DOHH2 (cell line): ENCODE results near the gene BCL11B.

Experiments used
- H3F3A ChIP-seq: fragments of 200-600 bp; sonication (generic), shearing (Covaris generic); 2 replicates; pipeline ENCODE4 v1.6.0; 2016; ENCODE audit warnings: antibody characterized with exemption, mild to moderate bottlenecking; ENCODE audit not compliant: control insufficient read depth, insufficient read depth
- H3K27ac ChIP-seq: fragments of 200-600 bp; sonication (generic); 2 replicates; pipeline ENCODE4 v1.5.1; 2014; ENCODE audit warnings: low read depth, mild to moderate bottlenecking, low read length, moderate library complexity
- H3K27me3 ChIP-seq: fragments of 200-600 bp; sonication (generic); 2 replicates; pipeline ENCODE4 v1.6.1; 2014; ENCODE audit warnings: mild to moderate bottlenecking, low read length, mixed read lengths; ENCODE audit not compliant: control insufficient read depth
- H3K36me3 ChIP-seq: fragments of 200-600 bp; sonication (generic); 2 replicates; pipeline ENCODE4 v1.6.1; 2014; ENCODE audit warnings: mild to moderate bottlenecking, low read length, moderate library complexity, mixed read lengths; ENCODE audit not compliant: control insufficient read depth
- H3K4me1 ChIP-seq: fragments of 200-600 bp; sonication (generic); 2 replicates; pipeline ENCODE4 v1.6.1; 2014; ENCODE audit warnings: mild to moderate bottlenecking, low read length, mixed read lengths; ENCODE audit not compliant: control insufficient read depth
- H3K4me2 ChIP-seq: fragments of 200-600 bp; sonication (generic); 2 replicates; pipeline ENCODE4 v1.6.0; 2014; ENCODE audit warnings: mild to moderate bottlenecking, low read length, moderate library complexity
- H3K4me3 ChIP-seq: fragments of 200-600 bp; sonication (generic); 2 replicates; pipeline ENCODE4 v1.5.1; 2014; ENCODE audit warnings: mild to moderate bottlenecking, low read length, mixed read lengths
- H3K79me2 ChIP-seq: fragments of 200-600 bp; sonication (generic); 2 replicates; pipeline ENCODE4 v1.6.1; 2014; ENCODE audit warnings: mild to moderate bottlenecking, low read length, mixed read lengths; ENCODE audit not compliant: control insufficient read depth
- H3K9me2 ChIP-seq: fragments of 200-600 bp; sonication (generic); replicated peaks from 2 replicates; pipeline ENCODE4 v1.6.1; 2014; ENCODE audit warnings: mild to moderate bottlenecking, low read length, mixed read lengths; ENCODE audit not compliant: control insufficient read depth
- H3K9me3 ChIP-seq: fragments of 200-600 bp; sonication (generic); 2 replicates; pipeline ENCODE4 v1.6.1; 2014; ENCODE audit warnings: antibody characterized with exemption, low read length, mixed read lengths; ENCODE audit not compliant: control insufficient read depth, insufficient read depth
- H4K20me1 ChIP-seq: fragments of 200-600 bp; sonication (generic); 2 replicates; pipeline ENCODE4 v1.6.0; 2014; ENCODE audit warnings: low read depth, mild to moderate bottlenecking, antibody characterized with exemption, low read length, moderate library complexity; ENCODE audit not compliant: control insufficient read depth, insufficient read depth
- EZH2phosphoT487 ChIP-seq: fragments of 200-600 bp; sonication (generic); IDR thresholded peaks from 2 replicates; pipeline ENCODE4 v1.6.1; 2017; ENCODE audit warnings: borderline replicate concordance, mild to moderate bottlenecking, antibody characterized with exemption, low read length, moderate library complexity, mixed read lengths
- TF ChIP-seq, protein P1 (sequence below): fragments of 200-600 bp; sonication (generic); IDR thresholded peaks from one replicate; pipeline ENCODE4 v1.5.1; 2014; ENCODE audit warnings: antibody characterized with exemption, mild to moderate bottlenecking, low read depth, low read length; ENCODE audit not compliant: poor library complexity, severe bottlenecking

Gene BCL11B

DNA sequence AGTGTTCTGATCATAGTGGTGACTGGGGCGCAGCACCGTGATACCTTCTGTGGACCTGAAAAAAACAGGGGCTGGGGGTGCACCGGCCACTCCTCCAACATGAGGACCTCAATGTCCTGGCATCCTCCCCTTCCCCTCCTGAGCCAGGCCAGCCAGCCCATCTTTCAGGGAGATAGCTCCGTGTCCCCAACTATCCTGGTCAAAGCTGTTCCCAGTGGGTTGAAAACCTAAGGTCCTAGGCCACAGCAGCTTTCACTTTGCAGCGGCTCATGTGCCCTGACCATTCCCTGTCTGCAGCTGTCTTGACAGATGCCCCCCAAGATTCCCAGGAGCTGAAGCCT is 75.7 kb downstream of the BCL11B start:
- H3K4me3 ChIP-seq: no peak overlapping the region
- no peaks in the 10 kb centered on the region for H4K20me1 ChIP-seq
- no peaks in the 10 kb centered on the region for H3K9me3 ChIP-seq
- no peaks in the 10 kb centered on the region for H3K36me3 ChIP-seq
- H3K27me3 ChIP-seq: no peaks in the 10 kb centered on the region
- H3K4me2 ChIP-seq: no peak overlapping the region
- no peaks in the 10 kb centered on the region for H3K4me1 ChIP-seq
- H3K79me2 ChIP-seq: no peaks in the 10 kb centered on the region
- no peak overlapping the region for H3K27ac ChIP-seq
- no peaks in the 10 kb centered on the region for H3F3A ChIP-seq
- H3K9me2 ChIP-seq: no peaks in the 10 kb centered on the region
- TF ChIP-seq, protein P1, sequence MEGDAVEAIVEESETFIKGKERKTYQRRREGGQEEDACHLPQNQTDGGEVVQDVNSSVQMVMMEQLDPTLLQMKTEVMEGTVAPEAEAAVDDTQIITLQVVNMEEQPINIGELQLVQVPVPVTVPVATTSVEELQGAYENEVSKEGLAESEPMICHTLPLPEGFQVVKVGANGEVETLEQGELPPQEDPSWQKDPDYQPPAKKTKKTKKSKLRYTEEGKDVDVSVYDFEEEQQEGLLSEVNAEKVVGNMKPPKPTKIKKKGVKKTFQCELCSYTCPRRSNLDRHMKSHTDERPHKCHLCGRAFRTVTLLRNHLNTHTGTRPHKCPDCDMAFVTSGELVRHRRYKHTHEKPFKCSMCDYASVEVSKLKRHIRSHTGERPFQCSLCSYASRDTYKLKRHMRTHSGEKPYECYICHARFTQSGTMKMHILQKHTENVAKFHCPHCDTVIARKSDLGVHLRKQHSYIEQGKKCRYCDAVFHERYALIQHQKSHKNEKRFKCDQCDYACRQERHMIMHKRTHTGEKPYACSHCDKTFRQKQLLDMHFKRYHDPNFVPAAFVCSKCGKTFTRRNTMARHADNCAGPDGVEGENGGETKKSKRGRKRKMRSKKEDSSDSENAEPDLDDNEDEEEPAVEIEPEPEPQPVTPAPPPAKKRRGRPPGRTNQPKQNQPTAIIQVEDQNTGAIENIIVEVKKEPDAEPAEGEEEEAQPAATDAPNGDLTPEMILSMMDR: no peak
- TF ChIP-seq EZH2phosphoT487: no peak

DNA sequence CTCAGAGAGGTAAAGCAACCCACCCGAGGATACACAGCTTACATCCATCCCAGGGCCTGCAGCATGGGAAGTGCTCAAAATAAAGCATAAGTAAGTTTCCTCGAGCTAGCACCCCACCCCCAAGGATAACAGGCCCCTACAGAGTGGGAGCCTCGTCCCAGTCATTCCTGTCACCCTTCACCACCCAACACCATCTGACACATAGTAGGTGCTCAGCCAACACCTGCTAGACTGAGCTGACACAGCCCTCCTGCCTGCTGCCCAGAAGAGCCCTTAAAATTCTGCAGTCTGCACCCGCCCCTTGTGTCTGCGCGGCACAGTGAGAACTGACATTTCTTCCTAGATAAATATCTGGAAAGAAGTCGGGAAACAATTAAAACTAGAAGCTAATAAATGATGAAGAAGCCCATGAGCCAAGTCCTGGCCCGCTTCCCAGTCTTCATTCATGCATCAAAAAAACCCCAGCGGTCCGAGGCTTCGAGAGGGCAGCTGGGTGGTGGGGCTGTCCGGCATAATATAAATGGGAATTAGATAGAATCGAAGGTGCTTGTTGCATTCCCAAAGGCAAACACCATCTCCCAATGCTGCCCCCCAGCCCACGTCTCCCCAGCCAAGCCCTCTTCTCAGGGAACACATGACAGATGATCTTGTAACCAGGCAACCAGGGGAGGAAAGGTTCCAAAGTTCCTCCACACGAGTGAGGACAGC is 76.2 kb downstream of the BCL11B start:
- no peak overlapping the region for H3K27ac ChIP-seq
- no peak overlapping the region for H3K4me3 ChIP-seq
- no peak for TF ChIP-seq EZH2phosphoT487
- TF ChIP-seq, protein P1: no peak
- H3K36me3 ChIP-seq: no peaks in the 10 kb centered on the region
- H3K9me2 ChIP-seq: no peaks in the 10 kb centered on the region
- H3K9me3 ChIP-seq: no peaks in the 10 kb centered on the region
- no peaks in the 10 kb centered on the region for H3F3A ChIP-seq
- no peaks in the 10 kb centered on the region for H3K27me3 ChIP-seq
- no peak overlapping the region for H3K4me2 ChIP-seq
- no peaks in the 10 kb centered on the region for H4K20me1 ChIP-seq
- no peaks in the 10 kb centered on the region for H3K4me1 ChIP-seq
- H3K79me2 ChIP-seq: no peaks in the 10 kb centered on the region

DNA sequence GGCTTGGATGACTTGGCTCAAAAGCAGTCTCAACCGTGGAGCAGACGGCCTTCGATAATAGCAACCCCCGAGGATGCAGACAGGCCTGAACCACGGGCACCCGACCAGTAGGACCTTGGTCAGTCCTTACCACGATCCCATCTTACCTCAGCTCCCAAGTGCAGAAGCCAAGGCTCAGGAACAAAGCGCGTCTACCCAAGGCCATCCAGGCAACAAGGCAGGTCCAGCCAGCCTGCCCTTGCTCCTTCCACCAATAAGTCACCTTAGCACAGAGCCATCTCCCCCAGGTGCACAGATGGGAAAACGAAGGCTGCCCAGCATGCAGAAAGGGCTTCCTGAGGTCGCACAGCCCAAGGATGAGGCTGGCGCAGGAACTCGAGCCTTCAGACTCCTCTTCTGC is 77.3 kb downstream of the BCL11B start:
- H4K20me1 ChIP-seq: no peaks in the 10 kb centered on the region
- no peak overlapping the region for H3K27ac ChIP-seq
- H3K36me3 ChIP-seq: no peaks in the 10 kb centered on the region
- no peaks in the 10 kb centered on the region for H3K9me3 ChIP-seq
- H3K9me2 ChIP-seq: no peaks in the 10 kb centered on the region
- no peak overlapping the region for H3K4me2 ChIP-seq
- no peaks in the 10 kb centered on the region for H3K79me2 ChIP-seq
- TF ChIP-seq, protein P1: no peak
- no peak for TF ChIP-seq EZH2phosphoT487
- no peaks in the 10 kb centered on the region for H3K4me1 ChIP-seq
- H3K4me3 ChIP-seq: no peak overlapping the region
- H3K27me3 ChIP-seq: no peaks in the 10 kb centered on the region
- no peaks in the 10 kb centered on the region for H3F3A ChIP-seq
